Stimulated activated CD8-positive, alpha-beta memory T cell treated with anti-CD3 and anti-CD28 coated beads, Interleukin-7, amount 100 ng/mL, for 1 hour (primary cell): ENCODE results near the gene SPO11.

ENCODE experiments used
- DNase-seq, 2 donors: peaks; one replicate each; pipeline ENCODE4 v3.0.0-alpha.2; 2020; ENCODE audit warnings: low read depth in 2 of 2

The SPO11 gene, protein sequence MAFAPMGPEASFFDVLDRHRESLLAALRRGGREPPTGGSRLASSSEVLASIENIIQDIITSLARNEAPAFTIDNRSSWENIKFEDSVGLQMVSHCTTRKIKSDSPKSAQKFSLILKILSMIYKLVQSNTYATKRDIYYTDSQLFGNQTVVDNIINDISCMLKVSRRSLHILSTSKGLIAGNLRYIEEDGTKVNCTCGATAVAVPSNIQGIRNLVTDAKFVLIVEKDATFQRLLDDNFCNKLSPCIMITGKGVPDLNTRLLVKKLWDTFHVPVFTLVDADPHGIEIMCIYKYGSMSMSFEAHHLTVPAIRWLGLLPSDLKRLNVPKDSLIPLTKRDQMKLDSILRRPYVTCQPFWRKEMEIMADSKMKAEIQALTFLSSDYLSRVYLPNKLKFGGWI

DNA sequence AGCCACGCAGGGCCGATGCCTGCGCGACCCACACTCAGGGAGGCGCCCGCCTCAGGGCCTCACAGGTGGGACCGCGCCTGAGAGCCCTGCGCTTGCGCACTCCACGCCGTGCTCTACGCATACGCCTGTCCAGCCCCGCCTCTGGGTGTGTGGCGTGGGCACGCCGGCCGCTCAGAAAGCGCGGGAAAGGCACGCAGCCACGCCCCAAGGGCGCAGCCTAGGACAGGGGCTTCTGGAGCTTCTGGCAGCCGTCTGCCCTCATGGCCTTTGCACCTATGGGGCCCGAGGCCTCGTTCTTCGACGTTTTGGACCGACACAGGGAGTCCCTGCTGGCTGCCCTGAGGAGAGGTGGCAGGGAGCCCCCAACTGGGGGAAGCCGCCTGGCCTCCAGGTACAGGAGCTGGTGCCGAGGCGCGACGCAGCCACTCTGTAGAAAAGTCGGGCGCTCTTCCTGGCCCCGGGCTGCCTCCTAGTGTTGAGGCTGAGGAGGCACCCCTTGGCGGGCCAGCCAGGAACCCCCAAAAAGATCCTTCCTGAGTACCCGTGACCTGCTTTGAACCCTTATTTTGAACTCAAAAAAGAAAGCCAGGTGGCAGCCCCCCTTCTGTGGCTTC is at the start of gene SPO11:
Gene SPO11 (plus strand): TSS at position 196 of the 614 bp plus-strand sequence. CDS start 65 bp downstream, at position 261.
- no peak for DNase-seq

DNA sequence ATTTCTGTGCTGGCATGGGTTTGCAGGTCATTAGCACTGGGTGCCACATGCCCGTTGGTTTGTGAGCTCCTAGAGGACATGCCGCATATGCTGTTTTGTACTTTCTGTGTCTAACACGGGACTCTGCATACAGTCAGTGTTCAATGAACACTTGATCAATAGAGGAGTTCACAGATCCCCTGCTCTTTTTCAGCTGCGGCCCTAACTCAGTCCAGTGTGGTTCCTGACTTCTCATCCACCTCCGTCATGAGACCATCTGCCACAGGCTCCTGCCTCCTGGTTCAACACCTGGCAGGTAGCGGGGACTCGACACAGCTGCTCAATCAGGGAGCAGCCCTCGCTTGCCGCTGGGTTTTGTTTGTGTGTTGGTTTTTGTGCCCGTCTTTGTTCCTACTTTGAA is 49.4 kb upstream of the SPO11 start:
- DNase-seq: no peak

DNA sequence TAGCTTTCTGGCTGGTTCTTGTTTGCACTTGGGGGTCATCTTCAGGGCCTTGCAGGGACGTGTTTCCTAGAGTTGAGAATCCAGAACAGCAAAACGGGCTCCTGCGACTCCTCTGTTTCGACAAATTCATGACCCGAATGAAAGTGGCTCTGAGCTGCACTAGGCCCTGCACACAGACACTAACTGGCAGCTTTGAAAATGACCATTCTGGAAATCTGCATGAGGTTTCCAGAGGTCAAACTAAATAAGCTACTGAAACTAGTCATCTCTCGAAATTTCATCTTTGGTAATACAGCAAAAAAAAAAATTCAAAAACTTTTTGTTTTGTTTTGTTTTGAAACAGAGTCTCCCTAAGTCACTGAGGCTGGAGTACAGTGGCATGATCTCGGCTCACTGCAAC is 47.7 kb upstream of the SPO11 start:
- no peak for DNase-seq

DNA sequence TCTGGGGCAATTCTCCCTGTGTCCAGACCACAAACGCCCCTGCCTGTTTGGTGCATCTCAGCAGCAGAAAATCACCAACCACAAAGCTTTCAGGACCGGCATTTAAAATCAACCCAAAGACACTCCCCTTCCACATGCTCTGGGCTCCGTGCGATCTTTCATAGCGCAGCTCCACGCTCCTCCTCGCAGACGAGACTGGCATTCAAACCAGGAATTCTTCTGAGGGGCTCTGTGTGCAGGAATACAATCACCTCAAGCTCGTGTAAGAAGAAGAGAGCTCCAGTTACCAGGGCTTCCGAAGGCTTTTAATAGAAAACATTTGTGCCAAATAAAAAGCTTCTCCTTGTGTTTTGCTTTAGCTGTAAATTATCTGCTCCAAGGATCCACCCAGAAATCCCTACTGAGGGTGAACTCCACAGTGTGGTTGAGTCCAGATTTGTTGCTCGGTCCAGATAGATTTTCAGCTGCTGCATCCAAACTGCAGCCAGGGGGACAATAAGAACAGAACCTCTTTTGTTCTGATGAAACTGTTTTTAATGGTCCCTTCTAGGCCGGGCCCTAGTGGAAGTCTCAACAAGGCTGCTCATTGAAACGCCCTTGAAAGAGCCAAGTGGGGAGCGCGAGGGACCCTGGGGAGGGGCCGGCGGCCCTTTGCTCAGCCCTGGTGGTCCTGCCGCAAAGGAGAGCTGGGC is 46.8 kb upstream of the SPO11 start:
- DNase-seq: no peak

DNA sequence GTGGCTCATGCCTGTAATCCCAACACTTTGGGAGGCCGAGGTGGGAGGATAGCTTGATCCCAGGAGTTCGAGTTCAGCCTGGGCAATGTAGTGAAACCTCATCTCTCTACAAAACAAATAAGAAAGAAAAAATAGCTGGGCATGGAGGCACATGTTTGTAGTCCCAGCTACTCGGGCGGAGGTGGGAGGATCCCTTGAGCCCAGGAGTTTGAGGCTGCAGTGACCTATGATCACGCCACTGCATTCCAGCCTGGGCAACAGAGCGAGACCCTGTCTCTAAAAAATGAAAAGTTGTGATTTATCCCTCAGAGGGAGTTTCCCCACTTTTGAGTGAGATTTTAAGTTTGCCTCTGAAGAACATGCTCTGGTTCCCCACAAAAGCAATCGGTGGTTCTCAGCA is 45.7 kb upstream of the SPO11 start:
- DNase-seq: no peak

DNA sequence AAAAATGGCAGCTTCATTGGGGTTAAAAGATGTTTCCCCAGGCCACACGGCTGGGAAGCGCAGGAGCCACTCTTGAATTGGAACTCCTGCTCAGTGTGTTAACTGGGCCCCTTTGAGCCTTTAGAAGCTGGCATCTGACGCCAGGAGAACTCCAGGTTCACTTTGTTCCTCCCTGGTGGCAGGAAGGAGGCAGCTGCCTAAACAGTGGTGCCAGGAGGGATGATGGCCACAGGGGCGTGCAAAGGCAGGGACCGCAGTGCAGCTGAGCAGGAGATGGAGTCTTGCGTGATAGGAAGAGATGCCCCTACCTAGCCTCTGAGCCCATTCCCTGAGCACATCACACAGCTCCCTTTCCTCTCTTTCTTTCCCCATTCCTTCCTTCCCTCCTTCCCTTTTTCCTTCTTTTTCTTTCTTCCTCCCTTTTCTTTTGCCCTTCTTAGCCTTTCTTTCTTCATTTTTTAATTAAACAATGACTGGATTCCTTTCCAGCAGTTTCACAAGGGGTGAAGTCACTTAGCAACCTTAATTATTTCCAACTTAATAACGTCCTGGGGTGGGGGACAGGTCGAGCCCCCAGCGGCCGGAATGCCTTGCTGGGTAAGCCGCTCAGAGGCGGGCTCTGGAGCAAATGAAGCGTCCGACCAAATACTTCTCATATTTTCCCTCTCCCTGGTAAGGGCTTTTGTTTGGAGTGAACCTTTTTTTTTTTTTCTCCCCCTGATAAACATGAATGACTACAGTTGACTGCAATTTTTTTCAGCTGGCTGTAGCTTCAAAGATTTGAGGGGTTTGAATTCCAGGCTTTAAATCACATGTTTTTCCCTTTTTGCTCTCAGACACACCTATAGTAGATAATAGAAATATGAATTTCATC is 42.4 kb upstream of the SPO11 start:
- DNase-seq: no peak

DNA sequence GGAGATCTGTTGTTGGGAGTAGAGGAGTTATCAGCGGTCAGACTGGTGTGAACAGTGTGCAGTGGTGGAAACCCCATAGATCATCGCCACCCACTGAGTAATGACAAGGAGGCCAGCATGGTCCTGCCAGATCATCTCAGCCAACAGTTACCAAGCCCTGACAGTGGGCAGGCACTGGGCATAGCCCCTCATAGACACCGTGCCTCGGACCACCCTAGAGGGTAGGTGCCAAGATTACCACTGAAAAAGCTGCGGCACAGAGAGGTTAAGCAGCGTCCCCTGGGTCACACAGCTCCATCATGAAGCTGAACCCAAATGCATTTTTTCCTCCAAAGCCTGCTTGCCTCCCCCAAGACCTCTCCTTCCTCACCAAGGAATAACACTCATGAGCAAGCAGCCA is 41.7 kb upstream of the SPO11 start:
- no peak for DNase-seq

DNA sequence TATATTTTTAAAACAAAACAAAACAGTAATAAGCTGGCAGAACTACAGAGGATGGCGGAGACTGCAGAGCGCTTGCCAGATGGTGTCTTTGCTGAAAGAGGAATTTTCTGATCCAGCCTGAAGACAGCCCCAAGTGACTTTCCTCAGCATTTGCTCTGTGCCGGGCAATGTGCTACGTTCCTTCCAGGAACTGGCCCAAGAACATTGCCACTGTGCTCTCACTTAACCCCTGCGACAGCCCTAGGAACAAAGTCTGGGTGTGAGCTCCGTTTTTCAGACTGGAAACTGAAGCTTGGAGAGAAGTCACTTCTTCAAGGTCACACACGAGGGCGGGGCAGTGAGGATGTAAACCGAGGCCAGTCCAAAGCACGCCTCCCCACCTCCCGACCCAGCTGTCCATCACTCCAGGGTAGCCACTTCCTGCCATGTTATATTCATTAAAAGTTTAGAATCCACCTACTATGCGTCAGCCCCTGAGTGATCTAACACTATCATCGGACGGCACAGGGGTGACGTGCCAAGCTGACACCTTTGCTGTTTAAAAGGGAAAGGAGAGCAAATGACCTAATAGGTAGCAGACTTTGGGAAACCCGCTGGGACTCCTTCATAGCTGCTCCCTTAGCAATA is 40.8 kb upstream of the SPO11 start:
- DNase-seq: no peak

DNA sequence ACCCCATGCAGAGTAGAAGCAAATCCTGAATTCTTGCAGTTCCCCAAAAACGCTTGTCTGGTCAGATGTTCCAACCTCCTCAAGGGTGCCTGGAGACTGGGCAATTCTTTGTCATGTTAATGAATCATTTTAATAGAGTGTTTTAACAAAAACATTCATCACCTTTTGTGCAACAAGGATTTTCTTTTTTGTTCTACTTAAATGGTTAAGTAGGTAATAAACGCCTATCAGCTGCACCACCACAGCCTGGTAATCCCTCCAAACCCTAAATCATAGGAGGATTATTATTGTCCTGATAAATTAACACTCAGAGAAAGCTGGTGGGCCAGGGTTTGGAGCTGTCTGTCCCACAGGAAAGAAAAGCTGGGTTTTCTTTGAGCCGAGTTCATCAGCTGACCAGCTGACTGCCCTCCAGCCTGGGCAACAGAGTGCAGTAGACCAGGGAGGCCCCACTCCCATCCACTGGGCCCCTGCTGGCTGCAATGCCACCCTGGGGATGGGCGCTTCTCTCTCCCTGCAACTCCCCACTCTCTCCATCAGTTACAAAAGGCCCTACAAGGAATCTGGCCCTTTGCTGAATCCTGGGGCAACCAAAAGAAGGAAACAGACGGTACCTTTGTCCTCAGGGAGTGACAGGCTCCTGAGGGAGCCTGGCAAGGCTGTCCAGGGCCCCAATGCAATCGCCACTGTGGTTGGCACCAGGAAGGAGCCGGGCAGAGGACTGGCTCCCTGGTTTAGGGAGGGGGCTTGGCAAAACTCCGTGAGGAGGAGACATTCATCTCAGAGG is 40.0 kb upstream of the SPO11 start:
- no peak for DNase-seq

DNA sequence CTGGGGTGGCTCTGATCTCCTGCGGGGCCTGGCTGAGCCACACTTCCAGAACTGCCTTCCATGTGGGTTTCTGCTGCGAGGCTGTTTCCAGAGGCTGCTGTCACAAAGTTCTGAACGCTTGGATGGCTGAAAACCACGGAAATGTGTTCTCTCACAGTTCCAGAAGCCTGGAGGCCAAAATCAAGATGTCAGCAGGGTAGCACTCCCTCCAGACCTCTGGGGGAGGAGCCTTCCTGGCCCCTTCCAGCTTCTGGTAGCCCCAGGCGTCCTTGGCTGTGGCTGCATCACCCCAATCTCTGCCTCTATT is 39.5 kb upstream of the SPO11 start:
- DNase-seq: no peak

DNA sequence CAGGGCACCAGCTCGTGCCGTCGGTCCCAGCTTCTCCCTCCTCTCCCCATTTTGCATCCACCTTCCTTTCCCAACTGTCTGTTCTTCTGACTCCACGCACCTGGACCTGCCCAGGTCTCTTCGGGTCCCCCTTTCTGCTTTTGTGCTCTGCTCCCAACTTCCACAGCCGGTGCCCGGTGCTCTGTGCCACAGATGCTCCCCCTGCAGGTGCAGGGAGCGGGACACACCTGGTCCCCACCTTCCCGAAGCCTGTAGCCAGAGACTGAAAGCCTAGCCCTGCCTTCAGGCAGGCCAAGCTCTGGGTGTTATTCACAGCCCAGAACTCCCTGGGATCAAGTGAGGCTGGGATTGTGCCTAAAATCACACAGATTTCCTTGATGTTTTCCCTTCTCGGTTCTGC is 38.6 kb upstream of the SPO11 start:
- DNase-seq: no peak

DNA sequence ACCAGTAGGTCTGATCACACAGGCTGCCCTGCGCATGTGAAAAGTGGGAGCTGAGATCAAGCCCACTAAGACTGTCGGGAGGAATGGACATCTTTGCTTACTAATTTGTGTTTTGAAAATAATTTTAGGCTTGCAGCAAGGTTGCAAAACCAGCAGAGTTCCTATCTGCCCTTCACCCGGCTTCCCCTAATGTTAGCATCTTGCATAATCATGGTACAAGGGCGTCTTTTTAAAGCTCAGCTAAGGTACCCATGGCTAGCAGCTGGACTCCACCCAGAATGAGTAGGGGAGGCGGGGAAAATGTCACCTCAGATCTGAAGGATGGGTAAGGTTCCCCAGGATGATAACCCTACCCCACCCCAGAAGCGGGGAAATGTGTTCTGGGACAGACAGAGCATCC is 37.9 kb upstream of the SPO11 start:
- DNase-seq: no peak

DNA sequence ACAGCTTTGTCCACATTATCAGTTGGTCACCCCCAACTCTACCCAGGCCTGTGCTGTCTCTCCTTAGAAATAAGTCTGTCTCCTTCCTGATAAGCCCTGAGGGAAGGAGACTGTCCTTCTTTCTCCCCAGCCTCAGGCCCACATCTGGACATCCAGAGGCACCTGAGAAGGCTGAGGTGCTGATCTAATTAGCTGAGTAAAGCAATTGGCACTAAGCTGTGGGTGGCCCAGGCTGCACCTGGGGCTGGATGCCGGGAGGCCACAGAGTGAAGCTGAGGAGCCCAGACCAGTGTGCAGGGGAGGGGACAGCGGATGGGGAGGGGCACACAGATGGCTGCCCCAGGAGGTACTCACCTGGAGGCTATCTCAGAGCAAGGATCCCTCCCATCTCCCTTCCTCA is 37.0 kb upstream of the SPO11 start:
- no peak for DNase-seq

DNA sequence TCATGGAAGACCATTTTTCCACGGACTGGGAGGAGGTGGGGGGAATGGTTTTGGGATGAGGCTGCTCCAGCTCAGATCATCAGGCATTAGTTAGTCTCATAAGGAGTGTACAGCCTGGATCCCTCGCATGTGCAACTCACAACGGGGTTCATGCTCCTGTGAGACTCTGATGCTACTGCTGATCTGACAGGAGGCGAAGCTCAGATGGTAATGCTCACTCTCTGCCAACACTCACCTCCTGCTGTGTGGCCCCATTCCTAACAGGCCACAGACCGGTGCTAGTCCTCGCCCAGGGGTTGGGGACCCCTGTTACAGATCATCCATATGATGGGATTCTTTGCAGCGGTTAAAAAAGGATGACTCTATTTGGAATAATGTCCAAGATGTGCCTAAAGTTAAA is 35.6 kb upstream of the SPO11 start:
- DNase-seq: no peak

DNA sequence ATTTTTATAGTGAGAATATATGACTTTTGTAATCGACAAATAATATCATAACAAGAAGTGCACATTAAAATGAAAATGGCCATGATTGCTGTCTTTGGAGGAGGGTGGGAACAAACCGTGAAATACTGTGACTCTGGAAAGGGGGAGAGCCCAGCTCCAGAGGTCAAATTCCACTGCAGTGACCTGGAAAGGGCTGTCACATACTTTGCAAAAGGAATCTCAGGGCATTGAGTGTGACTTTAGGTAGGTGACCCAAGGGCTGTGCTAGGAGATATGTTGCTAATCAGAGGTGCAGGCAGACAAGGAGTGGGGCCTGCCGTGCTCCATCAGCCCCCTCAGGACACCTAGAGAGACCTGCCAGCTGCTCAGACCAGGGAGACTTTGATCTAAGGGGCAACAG is 35.1 kb upstream of the SPO11 start:
- DNase-seq: no peak

DNA sequence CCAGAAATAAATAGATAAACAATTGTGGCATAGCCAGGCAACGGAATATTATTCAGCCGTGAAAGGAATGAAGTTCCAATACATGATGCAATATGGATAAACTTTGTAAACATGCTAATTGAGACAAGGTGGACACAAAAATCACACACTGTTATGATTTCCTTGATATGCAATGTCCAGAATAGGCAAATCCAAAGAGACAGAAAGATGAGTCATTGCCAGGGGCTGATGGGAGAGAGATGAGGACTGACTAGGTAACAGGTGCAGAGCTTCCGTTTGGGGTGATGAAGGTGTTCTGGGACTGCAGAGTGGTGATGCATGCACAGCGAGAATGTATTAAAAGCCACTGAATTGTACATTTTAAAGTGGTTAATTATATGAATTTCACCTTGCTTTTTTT is 31.1 kb upstream of the SPO11 start:
- DNase-seq: no peak

DNA sequence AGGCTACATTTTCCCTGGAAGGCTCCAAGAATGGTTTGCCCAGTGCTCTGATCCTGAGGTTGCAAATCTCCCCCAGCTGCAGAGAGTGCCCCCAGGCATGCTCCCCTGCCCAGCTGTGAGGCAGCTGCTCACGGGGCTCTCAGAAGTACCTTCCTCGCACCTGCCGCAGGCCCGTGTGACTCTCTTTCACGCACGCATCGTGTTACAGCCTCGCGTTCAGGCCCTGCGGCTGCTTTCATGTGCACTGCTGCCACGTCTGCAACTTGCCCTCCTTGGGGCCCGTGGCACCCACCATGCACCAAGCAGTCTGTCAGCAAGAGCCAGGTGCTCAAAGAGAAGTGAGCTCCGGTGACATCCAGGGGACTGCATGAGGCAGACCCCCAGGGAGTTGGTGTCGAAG is 28.6 kb upstream of the SPO11 start:
- no peak for DNase-seq

DNA sequence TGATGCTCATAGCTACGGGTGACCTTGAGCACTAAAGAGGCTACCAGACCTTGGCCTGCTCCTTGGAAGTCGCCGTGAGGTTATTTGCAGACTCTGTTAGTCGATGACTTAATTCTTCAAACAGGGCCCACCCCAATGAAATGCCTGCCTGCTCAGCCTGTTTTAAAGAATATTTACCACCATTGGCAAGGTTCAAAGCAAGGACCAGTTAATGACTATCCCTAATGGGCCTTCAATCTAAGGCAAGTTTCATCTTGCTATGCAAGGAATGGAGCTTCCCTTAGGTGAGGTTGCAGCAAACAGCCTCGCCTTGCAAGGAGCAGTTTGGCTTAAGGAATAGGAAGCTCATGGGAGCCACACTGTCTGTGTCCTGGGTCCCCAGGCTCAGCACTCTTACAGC is 22.9 kb upstream of the SPO11 start:
- no peak for DNase-seq

DNA sequence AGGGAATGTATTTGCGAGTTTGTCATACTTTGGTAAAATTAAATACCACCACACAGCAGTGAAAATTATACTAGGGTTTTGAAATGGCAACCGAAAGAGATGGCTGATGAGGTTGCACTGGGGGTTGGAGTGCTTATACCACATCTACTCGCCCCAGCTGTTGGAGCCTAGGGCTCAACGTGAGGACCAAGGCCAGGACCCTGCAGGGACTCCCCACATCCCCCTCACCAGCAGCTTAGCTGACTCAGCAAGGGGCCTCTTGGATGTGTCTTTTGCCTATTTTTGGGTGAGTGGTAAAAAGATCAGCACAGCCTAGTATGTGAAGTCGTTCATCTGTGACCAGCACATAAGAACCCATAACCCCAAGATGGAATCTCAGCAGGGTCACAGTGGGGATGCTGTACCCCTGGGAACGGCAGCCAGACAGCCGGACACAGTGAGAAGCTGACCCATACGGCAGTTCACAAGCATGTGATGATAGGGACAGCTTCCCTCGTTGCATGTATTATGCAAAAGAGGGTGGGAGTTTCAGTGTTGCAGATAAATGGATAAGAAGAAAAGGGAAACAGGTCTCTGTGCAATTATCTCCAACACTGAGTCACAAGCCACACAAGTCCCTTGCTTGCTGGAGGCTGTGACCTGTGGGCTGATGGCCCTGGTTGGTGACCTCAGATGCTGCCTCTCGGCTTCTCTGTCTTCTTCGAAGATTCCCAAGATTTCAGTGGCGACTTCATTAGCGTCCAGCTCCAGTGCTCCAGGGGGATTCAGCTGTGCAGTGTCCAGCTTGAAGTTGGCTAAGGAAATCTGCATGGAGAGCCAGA is 20.9 kb upstream of the SPO11 start:
- no peak for DNase-seq

DNA sequence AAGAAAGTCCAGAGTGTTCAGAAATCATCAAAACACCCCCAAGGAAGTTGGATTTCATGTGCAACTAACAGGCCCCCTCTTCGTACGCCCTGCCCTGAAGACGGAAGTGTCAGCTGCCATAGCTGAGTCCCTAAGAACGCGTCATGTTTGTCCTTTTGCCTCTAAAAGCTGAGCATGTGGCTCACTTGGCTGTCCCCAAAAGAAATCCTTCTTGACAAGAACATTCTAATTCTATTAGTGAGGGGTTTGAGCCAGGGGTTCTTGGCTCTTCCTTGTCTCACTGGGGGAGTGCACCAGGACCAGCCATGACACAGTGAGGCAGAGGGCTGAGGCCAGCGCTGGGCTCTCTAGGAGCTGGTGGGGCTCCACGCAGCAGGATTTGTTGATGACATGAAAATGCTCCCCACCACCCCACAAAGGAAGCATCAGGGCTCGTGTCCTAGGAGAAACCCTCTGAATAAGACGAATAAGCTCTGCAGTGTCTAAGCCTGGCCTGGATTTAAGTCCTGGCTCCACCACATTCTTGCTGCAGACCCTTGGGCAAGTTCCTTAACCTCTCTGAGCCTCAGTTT is 20.0 kb upstream of the SPO11 start:
- DNase-seq: no peak
